ENCODE measurements around the gene SCAP.

The SCAP gene

DNA sequence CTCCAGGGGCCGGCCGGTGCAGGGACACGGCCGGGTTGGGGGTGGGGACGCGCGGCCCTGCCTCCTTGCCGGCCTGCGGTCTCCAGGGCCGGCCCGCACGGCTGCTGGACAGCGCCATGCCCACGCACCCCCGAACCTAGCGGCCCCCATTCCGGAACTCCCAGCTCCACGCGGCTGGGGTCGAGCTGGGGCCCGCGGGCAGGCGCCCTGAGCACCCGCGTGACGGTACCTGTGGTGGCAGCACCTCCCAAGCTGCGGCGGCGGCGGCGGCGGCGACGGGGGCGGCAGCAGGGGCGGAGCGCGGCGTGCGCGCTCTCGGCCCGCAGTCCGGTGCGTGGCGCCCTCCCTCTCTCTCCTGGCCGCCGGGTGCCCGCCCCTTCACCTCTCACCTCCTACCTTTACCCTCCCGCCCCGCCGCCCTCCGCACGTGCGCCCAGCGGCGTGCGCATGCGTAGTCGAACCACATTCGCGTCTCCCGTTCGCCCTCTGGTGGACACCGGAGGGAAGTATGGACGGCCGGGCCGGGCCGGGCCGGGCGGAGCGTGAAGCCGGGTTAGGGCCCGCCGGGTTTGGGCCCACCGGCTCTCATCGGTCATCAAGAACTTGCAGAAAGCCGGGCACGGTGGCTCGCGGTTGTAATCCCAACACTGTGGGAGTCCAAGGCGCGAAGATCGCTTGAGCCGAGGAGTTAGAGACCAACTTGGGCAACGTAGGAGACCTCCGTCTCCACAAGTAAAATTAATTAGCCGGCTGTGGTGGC lies at the start of gene SCAP:
Gene SCAP, minus strand, starts transcription at position 372 of the 760 bp plus-strand sequence. CDS start 32,948 bp downstream, outside the sequence.
- peak; percentile 19 for DNase-seq (ENCODE audit: low read depth)
- peak within 1 kb of the TSS; percentile 89 for H3K4me3 ChIP-seq (ENCODE audit: low read depth, low read length)
- TF ChIP-seq, protein P1, sequence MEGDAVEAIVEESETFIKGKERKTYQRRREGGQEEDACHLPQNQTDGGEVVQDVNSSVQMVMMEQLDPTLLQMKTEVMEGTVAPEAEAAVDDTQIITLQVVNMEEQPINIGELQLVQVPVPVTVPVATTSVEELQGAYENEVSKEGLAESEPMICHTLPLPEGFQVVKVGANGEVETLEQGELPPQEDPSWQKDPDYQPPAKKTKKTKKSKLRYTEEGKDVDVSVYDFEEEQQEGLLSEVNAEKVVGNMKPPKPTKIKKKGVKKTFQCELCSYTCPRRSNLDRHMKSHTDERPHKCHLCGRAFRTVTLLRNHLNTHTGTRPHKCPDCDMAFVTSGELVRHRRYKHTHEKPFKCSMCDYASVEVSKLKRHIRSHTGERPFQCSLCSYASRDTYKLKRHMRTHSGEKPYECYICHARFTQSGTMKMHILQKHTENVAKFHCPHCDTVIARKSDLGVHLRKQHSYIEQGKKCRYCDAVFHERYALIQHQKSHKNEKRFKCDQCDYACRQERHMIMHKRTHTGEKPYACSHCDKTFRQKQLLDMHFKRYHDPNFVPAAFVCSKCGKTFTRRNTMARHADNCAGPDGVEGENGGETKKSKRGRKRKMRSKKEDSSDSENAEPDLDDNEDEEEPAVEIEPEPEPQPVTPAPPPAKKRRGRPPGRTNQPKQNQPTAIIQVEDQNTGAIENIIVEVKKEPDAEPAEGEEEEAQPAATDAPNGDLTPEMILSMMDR (IDR thresholded peaks at IDR 0.05; ENCODE audit: low read depth, low read length, missing control alignments): peak; percentile 82
- in situ Hi-C loops (cut with HindIII; ENCODE audit: low sequenced_read_pairs): no loop called here

- in situ Hi-C loops (cut with HindIII; ENCODE audit: low sequenced_read_pairs): no loop called here
- no peak overlapping the region for H3K4me3 ChIP-seq (ENCODE audit: low read depth, low read length)
- DNase-seq (ENCODE audit: low read depth): no peak
- TF ChIP-seq, protein P1 (IDR thresholded peaks at IDR 0.05; ENCODE audit: low read depth, low read length, missing control alignments): no peak
These were observed 47.8 kb upstream of the SCAP start for GRCh38 chr3:47523310-47524073.

DNA sequence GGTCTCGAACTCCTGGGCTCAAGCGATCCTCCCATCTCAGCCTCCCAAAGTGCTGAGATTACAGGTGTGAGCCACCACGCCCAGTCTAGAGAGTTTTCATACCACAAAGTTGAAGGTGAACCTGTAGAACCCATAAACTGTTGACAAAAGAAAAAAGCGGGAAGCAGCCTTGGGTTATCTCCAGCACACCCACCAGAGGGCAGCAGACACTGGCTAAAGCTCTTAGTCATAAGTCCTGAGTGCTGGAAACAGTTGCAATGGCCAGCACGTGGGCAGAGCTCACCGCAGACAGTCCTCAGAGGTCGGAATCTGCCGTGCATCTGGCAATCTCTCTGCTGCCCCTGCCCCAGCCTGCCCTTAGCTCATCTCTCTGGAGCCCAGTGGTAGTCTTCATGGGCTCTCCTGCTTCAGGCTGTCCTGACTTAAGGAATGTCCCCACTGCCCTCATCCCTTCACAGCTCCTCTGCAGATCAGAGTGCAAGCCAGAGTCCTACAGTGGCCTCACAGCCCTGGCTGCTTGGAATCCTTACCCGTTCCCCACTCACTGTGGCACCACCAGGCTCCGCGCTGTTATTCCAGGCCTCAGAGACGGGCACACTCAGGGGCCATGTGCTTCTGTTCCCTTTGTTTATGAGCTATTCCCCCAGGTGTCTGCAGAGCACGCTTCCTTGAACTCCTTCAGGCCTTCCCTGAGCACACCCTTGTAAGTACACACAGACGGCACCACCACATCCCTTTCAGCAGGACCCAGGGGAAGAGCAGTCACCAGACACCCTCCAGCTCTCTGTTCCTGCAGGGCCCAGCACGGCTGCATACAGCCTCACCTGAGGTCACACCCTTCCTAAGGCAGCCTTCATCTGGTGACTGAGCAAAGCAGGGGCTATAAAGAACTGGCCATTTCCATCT lies 46.6 kb upstream of the SCAP start:
- peak; percentile 79 for DNase-seq (ENCODE audit: low read depth)
- TF ChIP-seq, protein P1 (IDR thresholded peaks at IDR 0.05; ENCODE audit: low read depth, low read length, missing control alignments): peak; percentile 82
- no peak overlapping the region for H3K4me3 ChIP-seq (ENCODE audit: low read depth, low read length)
- in situ Hi-C loops (cut with HindIII; ENCODE audit: low sequenced_read_pairs): no loop called here

DNA sequence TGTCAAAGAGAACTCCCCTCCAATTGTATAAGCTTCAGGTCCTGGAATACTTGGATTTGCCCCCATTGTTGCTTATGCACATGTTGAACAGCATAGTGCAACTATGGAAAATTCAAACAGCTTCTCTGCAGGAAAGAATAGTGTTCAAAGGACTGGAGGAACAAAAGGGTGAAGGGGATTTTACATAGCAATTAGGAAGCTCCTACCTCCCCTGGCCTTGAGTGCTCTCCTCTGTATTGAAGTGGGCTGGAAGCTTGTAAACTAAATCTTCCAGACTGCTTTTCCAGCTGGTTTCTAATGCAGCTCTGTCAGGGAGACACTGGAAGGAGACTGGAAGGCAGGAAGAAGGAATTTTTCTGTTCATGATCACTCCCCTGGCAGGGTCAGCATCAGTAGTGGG lies 45.0 kb upstream of the SCAP start:
- in situ Hi-C loops (cut with HindIII; ENCODE audit: low sequenced_read_pairs): no loop called here
- TF ChIP-seq, protein P1 (IDR thresholded peaks at IDR 0.05; ENCODE audit: low read depth, low read length, missing control alignments): no peak
- no peak for DNase-seq (ENCODE audit: low read depth)
- no peak overlapping the region for H3K4me3 ChIP-seq (ENCODE audit: low read depth, low read length)

- H3K4me3 ChIP-seq (ENCODE audit: low read depth, low read length): no peak overlapping the region
- in situ Hi-C loops (cut with HindIII; ENCODE audit: low sequenced_read_pairs): no loop called here
- DNase-seq (ENCODE audit: low read depth): no peak
- TF ChIP-seq, protein P1 (IDR thresholded peaks at IDR 0.05; ENCODE audit: low read depth, low read length, missing control alignments): no peak
These were observed 42.2 kb upstream of the SCAP start for GRCh38 chr3:47517937-47518336.

DNA sequence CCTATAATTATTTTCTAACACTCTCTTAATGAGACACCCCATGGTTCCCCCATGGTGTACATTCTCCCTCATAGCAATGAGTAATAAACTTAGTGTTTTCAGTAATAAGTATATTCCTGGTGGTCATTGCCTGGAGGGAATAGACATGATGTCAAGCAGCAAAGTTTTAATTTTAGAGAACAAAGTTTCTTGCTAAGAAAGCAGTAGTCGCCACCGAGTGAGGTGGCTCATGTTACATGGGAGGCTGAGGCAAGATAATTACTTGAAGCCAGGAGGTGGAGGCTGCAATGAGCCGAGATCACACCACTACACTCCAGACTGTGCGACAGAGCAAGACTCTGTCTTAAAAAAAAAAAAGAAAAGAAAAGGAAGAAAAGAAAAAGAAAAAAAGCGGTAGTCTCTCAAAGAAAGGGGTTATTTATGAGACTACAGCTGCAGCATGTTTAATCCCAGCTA lies 40.2 kb upstream of the SCAP start:
- TF ChIP-seq, protein P1 (IDR thresholded peaks at IDR 0.05; ENCODE audit: low read depth, low read length, missing control alignments): no peak
- no peak overlapping the region for H3K4me3 ChIP-seq (ENCODE audit: low read depth, low read length)
- in situ Hi-C loops (cut with HindIII; ENCODE audit: low sequenced_read_pairs): no loop called here
- DNase-seq (ENCODE audit: low read depth): no peak
